ENCODE measurements around the gene CCNY. TPM values are rescaled to one million over a fixed set of nuclear protein-coding genes. Genes with fewer than 3 reads are reported as not detected.
"Not testable (repeated sequence)": the region's sequence is repeated elsewhere in the genome, so short reads cannot be mapped to it uniquely, and the experiment has no call there.

The CCNY gene
- total RNA-seq, 1 donor from 2014 or later = 73.9 TPM

DNA sequence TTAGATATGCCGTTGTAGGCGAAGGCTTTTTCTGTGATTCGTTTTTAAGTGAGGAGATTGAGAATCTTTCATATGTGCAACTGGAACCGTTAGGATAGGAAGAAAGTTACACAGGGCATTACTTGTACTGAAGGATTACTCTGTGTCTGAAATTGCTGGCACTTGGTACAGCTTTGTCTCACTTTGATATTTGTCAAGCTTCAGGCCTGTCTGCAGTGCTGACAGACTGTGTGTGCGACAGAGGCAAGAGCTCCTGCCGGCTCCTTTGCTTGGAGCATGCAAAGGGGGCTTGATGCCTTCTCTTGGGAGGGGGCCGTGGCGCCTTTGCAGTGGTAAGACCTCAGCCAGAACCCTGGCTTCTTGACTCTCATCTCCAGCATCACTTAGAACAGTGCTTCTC is 45.8 kb downstream of the CCNY start:
- DNase-seq (ENCODE audit: low spot score) = no peak

DNA sequence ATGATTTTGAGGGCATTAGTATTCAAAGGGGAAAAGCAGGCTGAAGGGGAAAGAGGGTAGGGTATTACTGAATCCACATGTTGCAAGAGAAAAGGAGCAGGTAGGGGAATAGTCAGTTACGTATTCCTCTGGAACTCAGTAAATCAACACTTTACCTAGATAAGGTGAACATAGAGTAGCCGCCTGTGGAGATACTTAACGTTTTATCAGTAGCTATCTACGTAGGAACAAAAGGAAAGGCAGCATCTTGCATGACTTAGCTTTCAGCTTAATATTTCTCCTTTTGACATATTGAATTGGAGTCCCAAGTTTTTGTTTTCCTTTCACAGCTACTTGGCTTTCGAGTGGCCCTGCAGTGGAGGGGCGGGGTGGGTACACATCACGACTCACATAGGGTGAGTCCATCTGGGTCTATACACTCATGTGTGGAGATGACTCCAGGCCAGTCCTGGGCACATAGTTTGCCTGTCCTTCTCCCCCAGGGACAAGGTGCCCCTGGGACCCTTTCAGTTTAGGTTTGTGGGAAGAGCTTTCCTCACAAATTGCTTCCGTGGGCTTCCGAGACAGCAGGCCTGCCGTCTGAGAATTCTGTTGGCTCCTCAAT is 48.1 kb downstream of the CCNY start:
- no peak for DNase-seq (ENCODE audit: low spot score)

DNA sequence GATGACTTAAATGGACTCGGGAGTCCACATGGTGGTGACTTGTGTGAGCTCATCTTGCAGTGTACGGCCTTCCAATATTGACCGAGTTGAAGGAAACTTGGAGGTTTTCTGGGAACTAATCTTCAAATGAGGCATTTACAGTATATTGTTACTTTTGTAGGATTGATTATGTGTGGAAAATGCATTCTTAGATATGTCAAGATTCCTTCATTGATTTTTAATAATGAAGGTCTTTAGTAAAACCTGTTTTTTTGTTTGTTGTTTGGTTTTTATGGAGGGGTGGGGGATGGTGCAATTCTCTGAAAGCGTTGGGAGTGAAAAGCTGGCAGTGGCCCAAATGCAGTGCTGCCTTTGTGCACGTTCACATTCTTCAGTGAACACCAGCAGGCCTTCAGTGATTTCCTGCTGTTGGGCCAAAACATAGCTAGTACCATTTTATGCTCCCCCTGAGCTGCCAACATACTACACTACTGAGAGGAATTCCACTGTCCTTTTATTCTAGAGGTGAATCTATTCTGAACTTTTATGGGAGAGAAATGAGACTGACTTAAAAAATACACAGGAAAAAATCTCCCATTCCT is 50.4 kb downstream of the CCNY start:
- no peak for DNase-seq (ENCODE audit: low spot score)

DNA sequence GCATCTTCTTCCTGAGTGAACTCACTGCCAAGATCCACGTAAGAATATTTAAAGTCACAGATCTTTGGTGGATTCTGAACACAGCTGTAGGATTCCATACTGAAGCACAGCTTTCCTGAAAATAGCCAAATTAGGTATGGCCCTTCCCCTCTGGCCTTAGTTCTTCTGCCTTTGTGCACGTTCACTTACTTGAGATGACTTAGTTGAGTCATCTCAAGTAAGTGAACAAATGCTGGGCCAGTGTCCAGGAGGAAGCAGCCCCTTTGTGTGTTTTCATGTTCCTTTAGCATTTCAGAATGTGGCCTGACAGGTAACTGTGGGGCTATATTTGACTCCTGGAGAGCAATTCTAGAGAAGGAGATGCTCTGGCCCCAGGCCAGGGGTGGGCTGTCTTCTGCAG is 51.5 kb downstream of the CCNY start:
- no peak for DNase-seq (ENCODE audit: low spot score)

DNA sequence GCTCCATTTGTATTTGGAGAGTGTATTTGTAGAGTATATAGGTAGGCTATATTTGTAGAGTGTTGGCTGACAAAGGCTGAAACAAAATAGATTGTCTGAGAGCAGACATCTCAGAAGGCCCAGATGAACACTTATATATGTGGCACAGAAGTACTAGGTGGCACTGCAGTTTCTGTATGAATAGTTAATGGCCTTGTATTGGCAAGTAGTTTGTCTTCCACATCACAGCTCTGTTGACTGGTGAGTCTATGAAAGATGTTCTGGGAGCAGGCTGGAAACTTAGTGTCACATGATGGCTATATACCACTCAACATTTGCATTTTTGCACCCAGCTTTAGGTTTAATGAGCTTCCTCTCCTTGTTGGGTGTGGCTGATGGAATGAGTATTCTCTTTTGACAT is 51.9 kb downstream of the CCNY start:
- DNase-seq (ENCODE audit: low spot score) = no peak

DNA sequence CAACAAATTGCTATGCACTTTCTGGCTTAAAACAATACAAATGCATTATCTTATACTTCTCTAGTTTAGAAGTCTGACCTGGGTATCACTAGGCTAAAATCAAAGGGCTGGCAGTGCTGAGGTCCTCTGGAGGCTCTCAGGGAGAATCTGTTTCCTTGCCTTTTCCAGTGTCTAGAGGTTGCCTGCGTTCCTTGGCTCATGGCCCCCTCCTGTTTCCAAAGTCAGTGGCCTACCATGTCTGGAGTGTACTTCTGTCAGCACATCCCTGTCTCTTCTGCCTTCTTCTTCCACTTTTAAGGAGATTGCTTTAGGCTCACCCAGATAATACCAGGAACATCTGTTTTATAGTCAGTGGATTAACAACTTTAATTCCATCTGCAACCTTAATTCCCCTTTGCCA is 52.4 kb downstream of the CCNY start:
- no peak for DNase-seq (ENCODE audit: low spot score)

DNA sequence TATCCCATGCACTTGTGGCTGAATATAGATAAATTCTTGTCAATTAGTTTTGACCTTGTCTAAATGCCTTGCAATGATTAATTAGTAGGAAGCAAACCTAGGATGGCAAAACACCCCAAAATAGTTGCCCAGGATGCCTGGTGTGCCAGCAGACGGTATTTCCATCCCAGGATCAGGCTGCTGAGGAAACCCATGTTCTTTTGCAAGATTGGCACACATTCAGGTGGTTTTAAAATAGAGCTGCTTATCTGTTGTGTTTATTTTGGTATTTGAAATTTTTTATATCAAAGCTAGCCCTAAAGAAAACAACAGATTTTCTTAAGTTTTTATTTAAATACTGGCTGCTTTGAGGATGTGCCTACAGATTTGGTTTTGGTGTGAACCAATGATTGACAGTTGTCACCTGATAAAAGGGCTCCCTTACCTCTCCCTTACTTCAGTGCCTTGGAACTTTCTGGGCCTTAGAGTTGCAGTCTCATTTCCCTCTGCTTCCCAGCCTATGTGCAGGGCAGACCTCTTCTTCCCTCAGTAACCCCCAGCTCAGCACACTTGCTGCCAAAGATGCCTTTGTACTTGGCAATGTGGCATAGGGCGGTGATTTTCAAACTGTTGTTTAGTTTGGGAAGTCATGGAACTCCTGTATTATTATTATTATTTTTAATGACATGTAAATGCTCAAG is 54.0 kb downstream of the CCNY start:
- DNase-seq (ENCODE audit: low spot score) = no peak

DNA sequence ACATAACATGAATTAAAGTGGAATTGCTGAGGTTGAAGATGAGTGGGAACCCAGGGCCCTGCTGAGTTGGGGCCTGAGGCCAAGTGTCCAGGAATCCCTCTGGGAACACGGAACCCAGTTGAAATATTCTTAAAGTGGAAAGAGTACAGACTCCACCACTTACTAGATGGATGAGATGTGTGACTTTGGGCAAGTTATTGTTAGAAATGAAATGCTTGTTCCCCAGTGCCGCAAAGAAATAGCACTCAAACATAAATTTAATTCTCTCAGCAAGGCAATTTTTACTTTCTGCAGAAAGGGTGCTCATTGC is 54.5 kb downstream of the CCNY start:
- DNase-seq (ENCODE audit: low spot score) = no peak

DNA sequence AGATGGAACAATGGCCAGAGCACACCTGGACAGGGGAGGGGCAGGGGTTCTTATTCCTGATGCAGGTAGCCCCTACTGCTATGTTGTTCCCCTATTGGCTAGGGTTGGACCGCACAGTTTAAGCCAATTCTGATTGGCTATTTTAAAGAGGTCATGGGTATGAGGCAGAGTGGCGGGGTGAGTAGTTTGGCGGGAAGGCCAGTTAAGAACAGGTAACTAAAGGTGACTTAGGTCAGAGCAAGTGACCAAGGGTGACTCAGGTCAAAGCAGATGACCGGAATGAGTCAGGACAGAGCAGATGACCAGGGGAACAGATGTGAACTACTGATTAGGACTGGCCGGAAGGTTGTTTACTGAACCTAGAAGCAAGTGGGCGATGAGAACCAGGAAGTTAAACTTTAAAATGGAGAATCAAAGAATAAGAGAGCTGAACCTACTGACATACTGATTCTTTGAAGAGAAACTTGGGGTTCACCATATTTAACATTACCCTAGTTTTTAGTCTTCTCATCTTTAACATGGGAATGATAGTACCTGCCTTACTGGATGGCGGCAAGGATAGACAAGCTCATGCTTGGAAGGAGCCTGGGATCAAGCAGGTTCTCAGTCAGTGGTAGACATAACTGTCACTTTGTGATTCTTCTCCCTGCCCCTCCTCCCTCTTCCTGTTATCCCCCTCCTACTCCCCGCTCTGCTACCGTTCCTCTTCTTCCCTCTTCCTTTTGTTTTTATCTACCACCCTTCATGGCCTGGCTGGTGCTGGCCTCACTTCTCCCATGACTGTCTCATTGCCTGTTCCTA is 55.0 kb downstream of the CCNY start:
- DNase-seq (ENCODE audit: low spot score) = no peak

DNA sequence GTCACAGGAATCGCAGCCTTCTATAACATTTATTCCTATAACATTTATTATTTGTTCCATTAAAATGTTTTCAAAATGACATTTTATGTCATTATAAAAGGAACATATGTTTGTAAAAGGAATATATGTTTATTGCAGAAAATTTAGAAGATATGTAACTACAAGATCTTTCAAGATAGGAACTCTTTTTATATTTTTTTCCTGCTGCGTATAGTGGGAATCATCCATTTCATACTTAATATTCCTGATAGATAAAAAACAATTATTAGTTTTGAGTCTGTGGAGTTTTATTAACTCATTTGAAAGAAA is 55.6 kb downstream of the CCNY start:
- no peak for DNase-seq (ENCODE audit: low spot score)

DNA sequence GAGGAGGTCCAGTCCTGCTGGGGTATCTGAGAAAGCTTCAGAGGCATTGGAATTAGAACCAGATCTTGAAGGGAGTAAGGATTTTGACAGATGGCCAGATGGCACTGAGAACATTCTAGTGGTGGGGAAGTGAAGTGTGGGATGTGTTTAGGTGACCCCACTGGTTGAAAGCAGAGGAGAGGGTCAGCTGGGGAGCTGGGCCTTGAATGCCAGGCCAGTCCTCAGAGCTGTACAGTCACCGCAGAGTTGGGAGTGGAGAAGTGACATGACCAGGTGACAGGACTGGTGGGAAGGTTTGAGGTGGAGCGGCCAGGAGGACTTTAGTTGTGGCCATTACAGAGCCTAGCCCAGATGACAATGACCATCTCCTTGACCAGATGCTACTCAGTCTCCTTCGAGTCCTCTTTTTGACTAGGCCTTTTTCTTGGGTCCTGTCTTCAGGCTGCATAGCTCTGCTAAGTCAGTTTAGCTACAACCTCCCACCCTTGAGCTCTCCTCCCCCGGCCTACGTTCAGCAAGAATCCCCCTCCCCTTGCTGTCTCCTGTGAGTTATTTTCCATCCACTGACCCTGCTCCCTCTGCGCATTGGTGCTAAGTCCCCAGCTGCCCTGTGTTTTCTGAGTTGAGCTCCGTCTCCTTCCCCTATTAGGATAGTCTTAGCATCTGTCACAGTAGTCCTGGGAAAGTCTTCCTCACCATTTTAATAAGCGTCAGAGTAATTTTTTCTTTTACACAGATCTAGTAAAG is 56.3 kb downstream of the CCNY start:
- no peak for DNase-seq (ENCODE audit: low spot score)

DNA sequence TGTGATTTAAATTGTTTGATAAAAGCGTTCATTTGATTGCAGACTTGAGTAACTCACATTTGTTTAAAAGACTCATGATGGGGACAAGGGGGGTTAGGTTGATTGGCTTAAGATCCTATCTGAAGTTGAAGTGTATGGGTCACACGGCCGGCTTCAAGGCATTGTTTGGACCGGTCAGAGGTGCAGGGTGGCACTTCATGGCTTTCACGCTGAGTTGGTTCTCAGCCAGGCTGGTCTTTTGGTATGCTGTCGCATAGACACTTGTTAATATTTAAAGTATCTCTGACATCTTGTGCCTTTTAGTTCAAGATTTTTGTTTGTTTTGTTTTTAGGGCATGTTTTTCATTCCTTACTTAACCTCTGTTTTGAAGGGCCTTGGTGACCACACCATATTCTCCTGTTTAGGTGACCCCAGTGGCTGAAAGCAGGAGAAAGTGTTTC is 58.1 kb downstream of the CCNY start:
- no peak for DNase-seq (ENCODE audit: low spot score)

DNA sequence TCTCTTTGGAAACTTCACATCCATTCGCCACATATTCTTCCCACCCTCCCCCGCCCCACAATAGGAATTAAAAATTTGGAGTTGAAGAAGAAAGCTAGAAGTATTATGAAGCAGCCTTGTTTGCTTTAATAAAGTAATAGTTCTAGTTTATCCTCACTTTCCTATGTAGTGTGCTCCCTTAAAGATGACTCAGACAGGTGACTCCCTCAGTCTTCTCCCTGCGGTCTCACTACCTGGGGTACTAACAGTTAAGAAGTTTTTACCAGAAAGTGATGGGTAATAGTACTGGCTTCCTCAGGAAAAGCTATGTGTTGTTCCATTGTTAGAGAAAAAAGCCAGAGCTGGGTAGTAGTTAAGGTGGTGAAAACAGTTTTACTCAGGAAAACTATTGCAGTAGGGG is 58.6 kb downstream of the CCNY start:
- no peak for DNase-seq (ENCODE audit: low spot score)

DNA sequence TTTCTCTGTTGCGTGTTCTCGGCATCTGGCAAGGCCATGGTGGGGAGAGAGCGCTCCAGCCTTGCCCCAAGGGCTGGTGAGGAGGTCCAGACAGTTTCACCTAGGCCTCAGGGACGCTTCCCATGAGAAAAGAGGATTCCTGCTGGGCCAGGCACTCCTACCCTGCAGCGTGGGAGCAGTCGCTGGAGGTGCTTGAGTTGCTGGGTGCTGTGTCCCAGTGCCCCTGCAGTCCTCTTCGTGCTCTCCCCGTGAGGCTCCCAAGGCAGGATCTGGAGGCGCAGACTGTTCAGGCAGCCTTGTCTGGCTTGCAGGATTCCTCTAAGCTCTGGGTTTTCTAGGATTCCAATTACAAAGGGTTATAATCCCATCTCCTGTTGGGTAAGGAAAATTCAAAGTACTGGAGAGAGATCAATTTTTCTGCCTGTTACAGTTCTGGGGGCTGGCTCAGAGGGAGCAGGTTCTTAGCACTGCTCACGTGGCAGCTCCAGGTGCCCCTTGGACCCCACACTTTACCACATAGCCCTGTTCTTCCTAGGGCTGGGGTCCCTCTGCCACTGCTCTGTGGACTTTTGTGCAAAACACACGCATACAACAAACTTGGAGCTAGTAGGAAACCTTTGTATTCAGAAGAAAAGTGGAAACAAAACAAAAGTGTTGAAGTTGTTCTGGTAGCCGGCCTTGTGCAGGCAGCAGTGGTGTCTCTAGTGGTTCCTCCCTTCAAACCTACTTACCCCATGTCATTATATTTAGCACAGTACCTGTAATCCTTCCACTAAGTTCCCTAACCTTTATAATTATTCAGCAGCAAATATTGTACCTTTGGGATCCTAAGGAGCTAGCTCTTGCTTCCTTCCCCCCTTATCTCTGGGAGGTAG is 60.5 kb downstream of the CCNY start:
- DNase-seq (ENCODE audit: low spot score) = no peak

DNA sequence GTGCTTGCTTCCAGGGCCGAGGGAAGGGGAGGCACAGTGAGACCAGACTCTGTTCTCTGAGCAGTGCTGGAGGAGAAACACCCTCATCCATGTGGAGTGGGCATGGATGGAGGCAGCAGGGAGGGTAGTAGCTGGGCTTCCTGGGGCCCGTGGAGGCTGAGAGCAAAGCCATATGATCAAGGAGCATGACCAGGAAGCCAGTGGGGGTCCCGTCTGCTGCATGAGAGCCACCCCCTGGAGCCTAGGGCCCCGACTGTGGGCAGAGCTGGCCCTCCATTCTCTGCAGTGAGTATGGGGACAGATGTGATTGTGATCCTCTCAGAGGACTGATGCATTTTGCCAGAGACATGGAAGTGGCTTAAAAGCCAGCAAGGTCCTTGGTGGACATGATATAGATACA is 61.6 kb downstream of the CCNY start:
- DNase-seq (ENCODE audit: low spot score) = no peak

DNA sequence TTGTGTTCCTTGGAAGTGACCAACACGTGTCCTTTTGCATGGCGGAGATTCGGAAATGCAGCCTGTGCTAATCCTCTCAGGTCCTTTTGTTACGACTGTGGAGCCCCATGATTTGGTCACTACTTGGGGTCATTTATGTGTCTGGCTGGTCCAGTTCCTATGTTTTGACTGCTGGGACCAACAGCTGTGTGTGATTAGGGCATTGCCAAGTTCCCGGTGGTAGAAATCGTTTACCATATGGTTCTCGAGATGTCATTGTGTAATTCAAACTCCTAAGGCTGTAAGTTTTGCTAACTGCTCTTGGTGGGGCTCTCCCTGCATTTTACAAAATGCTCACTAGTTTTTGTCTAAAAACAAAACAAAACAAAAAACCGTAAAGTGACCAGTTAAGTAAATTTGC is 62.0 kb downstream of the CCNY start:
- no peak for DNase-seq (ENCODE audit: low spot score)

DNA sequence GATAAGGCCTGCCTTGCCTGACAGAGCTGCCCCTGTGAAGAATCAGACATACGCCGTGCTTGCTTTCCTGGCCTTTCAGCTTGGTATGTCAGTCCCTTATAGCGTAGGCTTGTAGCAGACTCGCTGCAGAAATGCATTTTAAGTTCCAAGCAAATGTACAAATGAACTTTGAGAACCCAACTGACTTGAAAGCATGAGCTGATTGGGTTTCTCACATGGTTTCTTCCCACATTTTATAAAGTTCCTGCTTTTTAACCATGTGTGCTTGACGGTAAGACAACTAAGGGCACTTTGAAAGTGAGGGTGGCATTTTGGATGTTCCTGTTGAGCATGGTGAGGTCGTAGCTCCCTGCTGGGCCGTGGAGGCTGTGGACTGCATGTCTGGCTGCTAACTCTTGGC is 62.6 kb downstream of the CCNY start:
- DNase-seq (ENCODE audit: low spot score) = no peak

DNA sequence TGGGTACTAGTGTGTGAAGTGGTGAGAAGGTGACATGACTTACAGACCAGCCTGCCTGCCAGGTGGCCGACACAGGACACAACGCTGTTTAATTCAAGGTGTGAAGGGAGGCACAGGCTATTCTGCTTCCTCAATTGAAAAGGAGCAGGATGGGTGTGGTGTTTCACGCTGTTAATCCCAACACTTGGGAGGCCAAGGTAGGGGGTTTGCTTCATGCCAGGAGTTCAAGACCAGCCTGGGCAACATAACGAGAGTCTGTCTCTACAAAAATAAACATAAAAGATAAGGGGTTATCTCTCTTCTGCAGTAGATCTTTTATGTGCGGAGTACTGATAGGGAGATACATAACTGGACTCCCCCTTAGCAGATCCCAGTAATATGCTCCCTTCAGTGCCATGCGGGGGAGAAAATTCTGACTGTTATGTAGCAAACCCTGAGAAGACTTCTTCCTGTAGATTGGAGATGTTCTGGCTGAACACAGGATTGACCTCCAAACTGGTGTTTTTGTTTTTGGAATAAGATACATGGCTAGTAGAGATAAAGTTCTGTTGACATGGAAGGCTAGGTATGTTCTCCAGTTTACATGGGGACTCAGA is 63.2 kb downstream of the CCNY start:
- no peak for DNase-seq (ENCODE audit: low spot score)

DNA sequence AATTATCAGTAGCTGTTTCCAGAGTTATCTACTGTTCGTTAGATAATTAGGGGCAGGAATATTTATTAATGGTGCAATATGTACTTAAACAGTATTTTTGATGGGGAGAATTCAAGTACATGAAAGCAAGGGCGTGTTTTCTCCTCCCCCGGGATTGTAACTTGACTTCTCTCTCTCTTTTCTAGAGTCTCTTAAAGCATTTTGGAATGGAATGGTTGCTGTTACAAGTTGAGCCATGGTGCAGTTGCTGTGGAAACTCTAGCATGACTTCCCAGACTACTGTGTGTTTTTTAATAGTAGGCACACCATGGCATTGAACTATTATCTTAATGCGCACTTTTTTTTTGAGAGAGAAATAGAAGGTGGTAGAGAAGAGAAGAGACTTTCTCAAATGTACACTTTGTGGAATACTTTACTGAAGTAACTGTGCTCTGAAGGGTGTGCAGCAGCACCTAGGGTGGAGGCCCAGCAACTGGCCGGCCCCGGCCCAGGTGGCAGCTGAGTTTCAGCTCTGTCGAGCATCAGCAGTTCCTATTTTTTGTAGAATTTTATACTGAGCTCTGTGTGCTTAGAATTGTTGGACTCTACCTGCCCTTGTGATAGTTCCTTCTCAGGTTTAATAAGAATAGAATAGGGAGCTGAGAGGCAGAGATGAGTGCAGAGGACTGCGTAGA is 64.4 kb downstream of the CCNY start:
- no peak for DNase-seq (ENCODE audit: low spot score)

DNA sequence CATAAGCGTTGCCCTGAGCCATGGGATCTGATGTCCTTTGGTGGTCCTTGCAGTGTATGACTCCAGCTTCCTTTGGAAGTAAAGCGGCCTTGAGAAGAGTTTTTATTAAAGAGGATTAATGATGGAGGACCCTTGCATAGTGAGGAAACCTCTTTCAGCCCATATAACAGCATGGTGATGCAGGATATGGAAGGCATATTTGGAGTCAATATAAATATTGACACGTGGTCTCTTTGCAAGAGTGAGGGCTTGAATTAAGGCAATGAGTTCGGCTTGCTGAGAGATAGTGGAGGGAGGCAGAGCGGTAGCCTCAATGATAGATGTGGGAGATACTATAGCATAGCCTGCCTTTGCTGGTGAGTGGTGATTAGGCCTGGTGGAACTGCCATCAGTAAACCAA is 67.2 kb downstream of the CCNY start:
- not testable (repeated sequence) for DNase-seq (ENCODE audit: low spot score)
